GM23248 (cell line): ENCODE measurements around the gene ATP6V0B. TPM values are rescaled to one million over a fixed set of nuclear protein-coding genes. Genes with fewer than 3 reads are reported as not detected.

Experiments
- DNase-seq: peaks from one replicate; pipeline ENCODE4 v3.0.0-alpha.2; 2015
- H2AFZ ChIP-seq: fragments of 200-600 bp; sonication (generic); 2 replicates; pipeline ENCODE4 v1.6.1; 2016; ENCODE audit warnings: antibody characterized with exemption
- H3F3A ChIP-seq: fragments of 200-600 bp; sonication (generic); 2 replicates; pipeline ENCODE4 v1.6.1; 2016; ENCODE audit warnings: mild to moderate bottlenecking, antibody characterized with exemption, mixed run types; ENCODE audit not compliant: insufficient read depth
- H3K27ac ChIP-seq: fragments of 200-600 bp; sonication (generic); 2 replicates; pipeline ENCODE4 v1.5.1; 2016; ENCODE audit warnings: mild to moderate bottlenecking
- H3K27me3 ChIP-seq: fragments of 200-600 bp; sonication (generic); replicated peaks from 2 replicates; pipeline ENCODE4 v1.6.1; 2016; ENCODE audit warnings: mild to moderate bottlenecking; ENCODE audit not compliant: insufficient read depth
- H3K36me3 ChIP-seq: fragments of 200-600 bp; sonication (generic); 2 replicates; pipeline ENCODE4 v1.6.1; 2016; ENCODE audit warnings: low read depth, mild to moderate bottlenecking
- H3K4me1 ChIP-seq: fragments of 200-600 bp; sonication (generic); 2 replicates; pipeline ENCODE4 v1.6.1; 2016; ENCODE audit warnings: mild to moderate bottlenecking; ENCODE audit not compliant: insufficient read depth
- H3K4me2 ChIP-seq: fragments of 200-600 bp; sonication (generic); one replicate; pipeline ENCODE4 v1.6.1; 2016; ENCODE audit warnings: mild to moderate bottlenecking; ENCODE audit not compliant: unreplicated experiment
- H3K4me3 ChIP-seq: fragments of 200-600 bp; sonication (generic); 2 replicates; pipeline ENCODE4 v1.5.1; 2016; ENCODE audit warnings: mild to moderate bottlenecking
- H3K79me2 ChIP-seq: fragments of 200-600 bp; sonication (generic); 2 replicates; pipeline ENCODE4 v1.6.1; 2016; ENCODE audit warnings: mild to moderate bottlenecking; ENCODE audit not compliant: insufficient read depth
- H3K9ac ChIP-seq: fragments of 200-600 bp; sonication (generic); 2 replicates; pipeline ENCODE4 v1.6.1; 2016; ENCODE audit warnings: mild to moderate bottlenecking
- H3K9me2 ChIP-seq: fragments of 200-600 bp; sonication (generic); 2 replicates; pipeline ENCODE4 v1.6.1; 2016; ENCODE audit warnings: mixed run types, mild to moderate bottlenecking, moderate library complexity; ENCODE audit not compliant: insufficient read depth
- H3K9me3 ChIP-seq: fragments of 200-600 bp; sonication (generic); one replicate; pipeline ENCODE4 v1.6.1; 2017; ENCODE audit warnings: low read depth
- H4K20me1 ChIP-seq: fragments of 200-600 bp; sonication (generic); 2 replicates; pipeline ENCODE4 v1.6.0; 2016; ENCODE audit not compliant: insufficient read depth
- EZH2 ChIP-seq: fragments of 200-600 bp; sonication (generic); IDR thresholded peaks from 2 replicates; pipeline ENCODE4 v1.6.1; 2018; ENCODE audit warnings: antibody characterized with exemption, mild to moderate bottlenecking; ENCODE audit not compliant: insufficient read depth, poor library complexity, severe bottlenecking
- EZH2phosphoT487 ChIP-seq: fragments of 200-600 bp; sonication (generic); IDR thresholded peaks from 2 replicates; pipeline ENCODE4 v1.6.1; 2018; ENCODE audit warnings: antibody characterized with exemption, moderate library complexity, mild to moderate bottlenecking, low read depth; ENCODE audit not compliant: insufficient read depth
- WGBS, 2 experiments: methylation state at CpG; one replicate each; pipeline ENCODE4 v1.1.6; 2015 to 2017; ENCODE audit warnings: low lambda C conversion rate in 2 of 2, low coverage in 1 of 2; ENCODE audit errors: missing lambda C conversion rate in 2 of 2; 5-methylcytosine and 5-hydroxymethylcytosine counted together
- in situ Hi-C: fragments of 300-500 bp; cut with MboI; formaldehyde crosslinking; loops from 2 replicates; pipeline ENCODE4 v1.15.0; 2020
- polyA plus RNA-seq: library from polyadenylated mRNA; unstranded; fragments of >200 nt; fragmentation: Nextera tagmentation; extraction: Ambion mirVana; gene quantifications from 2 replicates; pipeline ENCODE4 v1.2.1, GENCODE V29; 2016
- total RNA-seq: library from RNA; depleted of rRNA; stranded (reverse); fragments of >200 nt; shearing (Covaris generic); gene quantifications from 2 replicates; pipeline ENCODE4 v1.2.3, GENCODE V29; 2014

The ATP6V0B gene
- total and polyA plus RNA-seq, 2 experiments from 2014 or later: 140 to 177 TPM

- H2AFZ ChIP-seq: peak overlapping the region; percentile 74
- peak overlapping the region; percentile 84 for H3K9ac ChIP-seq
- WGBS, 2 experiments: 78 to 80% methylated on average over 19 of the region's 19 CpGs
- peak overlapping the region; percentile 86 for H3K4me2 ChIP-seq
- 0 out of 2 replicates have a peak, but pooled peaks cover 6% of the 10 kb centered on the region for H3K36me3 ChIP-seq
- H3K9me3 ChIP-seq: no peaks in the 10 kb centered on the region
- in situ Hi-C loops: no loop called here
- no peaks in the 10 kb centered on the region for H3K27me3 ChIP-seq
- H3F3A ChIP-seq: peaks cover 38% of the 10 kb centered on the region
- TF ChIP-seq EZH2phosphoT487 (no peak), EZH2 (no peak)
- H3K79me2 ChIP-seq: no peaks in the 10 kb centered on the region
- DNase-seq: peak; percentile 58
- peak overlapping the region; percentile 74 for H3K4me3 ChIP-seq
- H3K4me1 ChIP-seq: peaks cover 26% of the 10 kb centered on the region
- no peaks in the 10 kb centered on the region for H4K20me1 ChIP-seq
- H3K27ac ChIP-seq: peak overlapping the region; percentile 83
- no peaks in the 10 kb centered on the region for H3K9me2 ChIP-seq
Measured at GRCh38 chr1:43990271-43991199, 15.8 kb downstream of the ATP6V0B start.

GRCh38 chr1:43991200-43991475 is 16.4 kb downstream of the ATP6V0B start:
- no peaks in the 10 kb centered on the region for H3K9me3 ChIP-seq
- H3K4me2 ChIP-seq: peak overlapping the region; percentile 86
- no peak for TF ChIP-seq EZH2phosphoT487
- peaks cover 32% of the 10 kb centered on the region for H3F3A ChIP-seq
- H2AFZ ChIP-seq: peak overlapping the region; percentile 74
- 0 out of 2 replicates have a peak, but pooled peaks cover 3% of the 10 kb centered on the region for H3K36me3 ChIP-seq
- H3K27me3 ChIP-seq: no peaks in the 10 kb centered on the region
- no peak for DNase-seq
- WGBS, 2 experiments: 1 to 4% methylated on average over 10 of the region's 10 CpGs
- peaks cover 25% of the 10 kb centered on the region for H3K4me1 ChIP-seq
- no peaks in the 10 kb centered on the region for H3K9me2 ChIP-seq
- peak overlapping the region; percentile 84 for H3K9ac ChIP-seq
- no peaks in the 10 kb centered on the region for H4K20me1 ChIP-seq
- no peaks in the 10 kb centered on the region for H3K79me2 ChIP-seq
- H3K27ac ChIP-seq: peak overlapping the region; percentile 83
- H3K4me3 ChIP-seq: peak overlapping the region; percentile 74
- in situ Hi-C loops: no loop called here

- Histone ChIP-seq H3K36me3 (no peaks in the 10 kb centered on the region), H3F3A (peaks cover 27% of the 10 kb centered on the region), H3K9ac (peak within 1 kb of the TSS; percentile 84), H3K4me1 (peaks cover 20% of the 10 kb centered on the region), H3K79me2 (no peaks in the 10 kb centered on the region), H2AFZ (peak within 1 kb of the TSS; percentile 74), H3K4me2 (peak within 1 kb of the TSS; percentile 86), H4K20me1 (no peaks in the 10 kb centered on the region), H3K27me3 (no peaks in the 10 kb centered on the region), H3K9me2 (no peaks in the 10 kb centered on the region), H3K4me3 (peak within 1 kb of the TSS; percentile 74), H3K9me3 (no peaks in the 10 kb centered on the region), H3K27ac (peak within 1 kb of the TSS; percentile 83)
- DNase-seq: peak; percentile 95
- TF ChIP-seq EZH2phosphoT487 (no peak), EZH2 (no peak)
- 0 to 1% methylated on average over 34 to 51 of the region's 66 CpGs for WGBS, 2 experiments
- in situ Hi-C loops: no loop called here
Measured at GRCh38 chr1:43991476-43992231, 16.9 kb downstream of the ATP6V0B start, which contains the start of gene CCDC24. Gene CCDC24 (plus strand): TSS chr1:43991599. CDS start chr1:43991879, 280 bp downstream.

GRCh38 chr1:43992232-43992995 is 17.7 kb downstream of the ATP6V0B start:
- Histone ChIP-seq H3K4me3 (peak overlapping the region; percentile 74), H3K79me2 (no peaks in the 10 kb centered on the region), H3K4me2 (peak overlapping the region; percentile 86), H4K20me1 (no peaks in the 10 kb centered on the region), H3K4me1 (peaks cover 12% of the 10 kb centered on the region), H2AFZ (peak overlapping the region; percentile 74; the same call in 1 of the 2 replicates), H3K27ac (no peak overlapping the region), H3K9ac (peak overlapping the region; percentile 84), H3F3A (peaks cover 25% of the 10 kb centered on the region; the same call in 1 of the 2 replicates), H3K36me3 (no peaks in the 10 kb centered on the region), H3K27me3 (no peaks in the 10 kb centered on the region), H3K9me2 (no peaks in the 10 kb centered on the region), H3K9me3 (no peaks in the 10 kb centered on the region)
- WGBS, 2 experiments: 68 to 73% methylated on average over 10 to 11 of the region's 11 CpGs
- no peak for DNase-seq
- TF ChIP-seq EZH2: no peak
- no peak for TF ChIP-seq EZH2phosphoT487
- in situ Hi-C loops: no loop called here
